ENCODE results near the gene SSTR3.
A peak's percentile ranks its signal among the peaks of the same experiment; 100 is the strongest.
"Not testable (repeated sequence)": the region's sequence is repeated elsewhere in the genome, so short reads cannot be mapped to it uniquely, and the experiment has no call there.

SSTR3 gene

DNA sequence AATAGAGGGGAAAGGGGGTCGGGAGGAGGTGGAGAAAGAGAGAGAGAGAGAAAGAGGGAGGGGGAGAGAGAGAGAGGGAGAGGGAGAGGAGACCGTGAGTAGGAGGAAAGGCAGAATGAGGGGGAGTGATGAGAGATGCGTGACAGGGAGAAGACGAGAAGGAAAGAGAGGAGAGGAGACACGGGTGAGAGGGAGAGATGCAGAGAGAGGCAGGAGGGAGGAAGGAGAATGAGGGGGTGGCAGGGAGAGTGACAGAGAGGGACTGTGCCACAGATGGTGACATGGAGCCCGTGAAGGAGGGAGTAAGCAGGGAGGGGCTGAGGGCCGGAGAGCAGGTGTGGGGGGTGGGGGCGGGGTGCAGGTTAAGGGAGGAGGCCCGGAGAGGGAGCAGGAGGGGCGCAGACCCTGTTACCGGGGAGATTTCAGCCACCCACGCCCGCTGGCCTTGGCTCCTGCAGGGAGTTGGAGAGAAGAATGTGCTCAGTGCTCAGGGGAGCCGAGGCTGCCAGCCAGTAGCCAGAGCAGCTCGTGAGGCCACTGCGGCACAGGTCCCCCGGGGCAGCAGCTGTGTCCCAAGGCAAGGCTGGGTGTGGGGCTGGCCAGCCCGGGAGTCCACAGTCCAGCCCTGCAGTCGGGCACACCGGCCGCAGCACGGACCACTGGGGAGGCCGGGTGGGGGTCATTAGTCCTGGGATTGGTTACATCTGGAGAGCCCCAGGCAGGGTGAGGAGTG, at the start of gene SSTR3:
TSS of gene SSTR3 (minus strand) at position 304 of the 733 bp plus-strand sequence. CDS start 4,674 bp downstream, outside the sequence.
- FAIRE-seq, result no peak
- DNase-seq (ENCODE audit: insufficient read length, low spot score), result no peak

DNA sequence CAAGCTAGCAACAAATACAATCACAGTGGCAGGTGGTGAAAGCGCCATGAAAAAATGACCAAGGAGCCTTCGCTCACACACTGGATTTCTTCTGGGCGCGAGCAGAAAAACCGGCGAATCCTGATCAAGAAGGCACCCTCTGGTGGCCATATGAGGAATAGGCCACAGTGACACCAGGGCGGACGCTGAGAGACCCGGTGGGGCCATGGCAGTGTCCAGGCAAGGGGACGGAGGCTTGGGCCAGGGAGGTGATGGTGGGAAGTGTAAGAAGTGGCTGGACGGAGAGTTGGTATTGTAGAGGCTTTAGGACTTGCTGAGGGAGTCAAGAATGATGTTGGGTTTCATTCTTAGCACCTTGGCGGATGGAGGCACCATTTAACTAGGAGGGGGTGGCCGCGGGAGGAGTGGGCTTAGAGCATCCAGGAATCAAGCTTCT, 48.6 kb upstream of the SSTR3 start:
- FAIRE-seq (no peak), DNase-seq (ENCODE audit: insufficient read length, low spot score) (peak; percentile 56)

DNA sequence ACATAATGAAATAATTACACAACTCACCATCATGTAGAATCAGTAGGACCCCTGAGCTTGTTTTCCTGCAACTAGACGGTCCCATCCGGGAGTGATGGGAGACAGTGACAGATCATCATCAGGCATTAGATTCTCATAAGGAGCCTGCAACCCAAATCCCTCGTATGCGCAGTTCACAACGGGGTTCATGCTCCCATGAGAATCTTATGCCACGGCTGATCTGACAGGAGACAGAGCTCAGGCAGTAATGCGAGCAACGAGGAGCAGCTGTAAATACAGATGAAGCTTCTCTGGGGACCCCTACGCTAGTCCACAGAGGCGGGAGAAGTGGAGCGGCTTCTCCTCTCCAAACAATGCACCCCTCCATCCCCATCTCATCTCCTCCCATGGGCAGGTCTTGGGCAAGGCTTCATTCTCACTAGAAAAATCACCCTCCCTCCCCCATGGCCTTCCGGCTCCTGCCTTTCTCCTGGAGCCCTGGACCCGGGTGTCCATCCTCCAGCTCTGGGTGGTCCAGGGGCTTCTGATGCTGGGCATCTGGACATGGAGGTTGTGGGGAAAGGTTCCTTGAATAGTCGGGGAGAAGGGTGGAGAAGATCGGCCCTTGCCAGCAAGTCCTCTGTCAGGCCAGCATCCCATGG, 48.0 kb upstream of the SSTR3 start:
- no peak for DNase-seq (ENCODE audit: insufficient read length, low spot score)
- FAIRE-seq, result no peak

DNA sequence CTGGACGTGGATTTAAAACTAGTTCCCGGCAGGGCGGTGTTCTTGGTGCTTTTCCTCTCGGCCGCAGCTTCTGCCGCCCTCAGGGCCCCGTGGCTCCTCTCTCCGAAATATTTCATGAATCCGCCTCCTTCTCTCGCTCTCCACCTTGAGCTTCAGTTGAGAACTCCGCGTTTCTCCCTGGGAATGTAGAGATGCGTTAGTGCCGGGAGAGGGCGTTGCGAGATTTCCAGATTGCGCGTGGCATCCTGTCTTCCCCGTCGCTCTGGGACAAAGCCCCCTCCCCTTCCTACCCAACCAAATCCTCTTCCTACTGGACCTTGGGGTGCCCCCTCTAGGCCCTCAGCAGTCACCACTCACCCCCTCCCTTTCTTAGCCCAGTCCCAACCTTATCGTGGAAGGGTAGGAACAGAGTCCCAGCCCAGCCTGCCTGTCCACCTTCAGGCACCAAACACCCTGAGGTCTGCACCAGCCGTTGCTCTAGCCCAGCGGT, 47.3 kb upstream of the SSTR3 start:
- DNase-seq (ENCODE audit: insufficient read length, low spot score) (peak; percentile 28), FAIRE-seq (no peak)

DNA sequence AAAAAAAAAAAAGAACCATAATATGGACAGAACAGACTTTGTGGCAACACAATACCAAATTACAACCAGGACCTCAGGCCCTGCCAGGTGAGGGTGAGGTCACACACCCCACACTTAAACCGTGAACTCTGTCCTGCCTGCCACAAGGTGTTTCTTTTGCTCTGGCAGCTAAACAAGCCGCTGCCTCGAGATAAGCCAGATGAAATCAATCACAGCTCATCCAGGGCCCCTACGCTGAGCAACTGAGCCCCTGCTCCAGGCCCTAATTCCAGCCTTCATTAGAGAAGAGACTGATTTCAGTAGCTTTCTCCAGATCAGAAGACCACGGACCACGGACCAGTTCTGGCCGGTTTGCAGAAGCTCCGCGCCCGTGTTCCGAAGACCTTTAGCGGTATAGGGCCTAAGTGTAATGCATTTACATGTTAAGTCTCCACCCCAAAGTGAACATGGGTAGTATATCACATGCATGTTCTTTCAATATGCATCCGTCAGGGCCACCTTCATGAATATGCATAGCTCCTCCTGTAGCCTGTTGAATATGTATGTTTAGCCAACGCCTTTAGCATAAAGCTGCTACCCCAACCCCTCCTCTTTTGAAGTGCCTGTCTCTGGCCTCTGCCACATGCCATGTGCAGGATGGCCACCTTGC, 46.6 kb upstream of the SSTR3 start:
- DNase-seq (ENCODE audit: insufficient read length, low spot score) (no peak), FAIRE-seq (no peak)

DNA sequence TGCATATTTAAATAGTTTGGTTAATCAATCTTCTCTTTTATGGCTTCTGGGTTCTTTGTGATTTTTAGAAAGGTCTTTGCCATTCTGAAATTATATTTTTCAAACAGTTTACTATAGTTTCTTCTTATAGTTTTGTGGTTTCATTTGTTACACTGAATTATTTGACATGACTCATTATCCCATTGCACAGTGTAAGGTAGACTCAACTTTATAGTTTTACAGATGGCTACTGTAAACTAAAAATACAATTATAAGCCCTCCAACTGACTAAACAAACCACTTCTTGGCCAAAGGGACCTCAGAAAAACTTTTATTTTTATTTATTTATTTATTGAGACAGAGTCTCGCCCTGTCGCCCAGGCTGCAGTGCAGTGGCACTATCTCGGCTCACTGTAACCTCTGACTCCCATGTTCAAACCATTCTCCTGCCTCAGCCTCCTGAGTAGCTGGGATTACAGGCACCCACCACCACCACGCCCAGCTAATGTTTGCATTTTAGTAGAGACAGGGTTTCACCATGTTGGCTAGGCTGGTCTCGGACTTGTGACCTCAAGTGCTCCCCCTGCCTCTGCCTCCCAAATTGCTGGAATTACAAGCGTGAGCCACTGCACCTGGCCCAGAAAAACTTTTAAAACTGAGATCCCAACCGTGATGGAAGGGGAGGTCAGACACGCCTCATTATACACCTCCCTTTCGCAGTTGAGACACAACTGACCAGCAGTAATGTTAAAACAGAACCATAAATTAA, 45.9 kb upstream of the SSTR3 start:
- FAIRE-seq (no peak), DNase-seq (ENCODE audit: insufficient read length, low spot score) (no peak)

DNA sequence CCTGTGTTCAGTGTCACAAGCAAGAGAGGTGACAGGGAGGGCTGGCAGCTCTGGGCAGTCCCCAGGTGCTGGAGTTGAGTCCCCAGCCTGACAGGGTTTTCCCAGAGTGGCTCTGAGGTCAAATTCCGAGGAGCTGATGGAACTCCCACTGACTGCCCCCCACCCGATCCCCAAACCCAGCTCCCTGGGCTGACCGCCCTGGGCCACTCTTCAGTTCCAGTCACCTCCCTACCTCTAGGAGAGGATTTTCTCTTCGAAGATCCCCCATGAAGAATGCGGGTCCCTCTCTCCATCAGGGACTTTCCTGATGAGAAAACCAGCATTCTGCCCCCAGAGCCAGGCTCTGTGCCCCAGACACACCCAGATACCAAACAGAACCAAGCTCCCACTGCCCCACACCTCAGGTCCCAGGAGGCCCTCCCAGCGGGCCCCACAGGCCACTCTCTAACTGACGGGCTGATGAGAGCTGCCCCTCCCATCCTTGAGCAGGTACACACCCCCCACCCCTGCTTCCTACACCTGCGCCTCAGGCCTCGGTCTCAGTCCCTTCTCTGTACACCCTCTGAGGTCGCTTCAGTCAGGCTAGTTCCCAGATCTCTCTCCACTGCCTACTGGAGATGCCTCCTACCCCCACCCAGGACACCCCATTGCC, 43.9 kb upstream of the SSTR3 start:
- FAIRE-seq (no peak), DNase-seq (ENCODE audit: insufficient read length, low spot score) (no peak)

DNA sequence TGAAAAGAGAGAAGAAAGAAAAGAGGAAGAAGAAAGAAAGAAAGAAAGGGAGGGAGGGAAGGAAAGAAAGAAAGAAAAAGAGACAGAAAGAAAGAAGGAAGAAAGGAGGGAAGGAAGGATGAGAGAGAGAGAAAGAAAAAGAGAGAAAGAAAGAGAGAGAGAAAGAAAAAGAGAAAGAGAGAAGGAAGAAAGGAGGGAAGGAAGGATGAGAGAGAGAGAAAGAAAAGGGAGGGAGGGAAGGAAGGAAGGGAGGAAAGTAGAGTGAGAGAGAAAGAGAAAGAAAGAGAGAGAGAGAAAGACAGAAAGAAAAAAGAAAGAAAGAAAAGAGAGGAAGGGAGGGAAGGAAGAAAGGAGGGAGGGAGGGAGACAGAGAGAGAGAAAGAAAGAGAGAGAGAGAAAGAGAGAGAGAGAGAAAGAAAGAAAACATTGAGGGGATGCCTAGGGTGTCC, 43.3 kb upstream of the SSTR3 start:
- FAIRE-seq, result no peak
- no peak for DNase-seq (ENCODE audit: insufficient read length, low spot score)

DNA sequence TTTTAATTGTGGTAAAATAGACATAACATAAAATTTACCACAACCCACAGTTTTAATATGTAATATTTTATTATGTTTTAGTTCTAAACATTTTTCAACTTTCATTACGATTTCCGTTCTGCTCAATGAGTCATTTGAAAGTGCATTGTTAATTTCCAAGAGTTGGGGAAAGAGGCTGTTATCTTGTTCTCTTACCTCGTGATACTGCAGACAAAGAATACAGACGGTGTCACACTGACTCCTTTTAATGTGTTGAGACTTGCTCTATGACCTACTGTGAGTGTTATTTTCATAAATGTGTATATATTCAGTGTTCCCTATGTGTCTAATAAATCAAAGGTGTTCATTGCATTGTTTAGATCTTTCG, 42.6 kb upstream of the SSTR3 start:
- no peak for DNase-seq (ENCODE audit: insufficient read length, low spot score)
- FAIRE-seq, result no peak

DNA sequence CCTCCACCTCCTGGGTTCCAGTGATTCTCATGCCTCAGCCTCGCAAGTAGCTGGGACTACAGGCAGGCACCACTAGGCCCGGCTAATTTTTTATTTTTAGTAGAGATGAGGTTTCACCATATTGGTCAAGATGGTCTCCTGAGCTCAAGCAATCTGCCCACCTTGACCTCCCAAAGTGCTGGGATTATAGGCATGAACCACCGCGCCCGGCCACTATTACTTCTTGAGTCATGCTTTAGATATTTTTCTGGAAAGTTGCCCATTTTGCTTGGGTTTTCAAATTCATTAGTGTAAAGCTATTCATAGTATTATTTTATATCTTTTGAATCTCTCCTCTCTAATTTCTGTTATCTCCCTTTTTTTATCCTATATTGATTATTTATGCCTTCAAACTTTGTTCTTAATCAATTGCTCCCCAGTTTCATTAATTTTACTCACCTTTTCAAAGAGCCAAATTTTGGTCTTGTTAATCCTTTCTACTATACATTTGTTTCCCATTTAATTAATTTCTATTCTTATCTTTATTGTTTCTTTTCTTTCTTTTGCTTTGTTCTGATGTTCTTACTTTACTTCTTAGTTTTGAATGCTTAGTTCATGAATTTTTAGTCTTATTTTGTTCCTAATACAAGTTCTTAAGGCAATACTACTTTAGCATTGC, 42.1 kb upstream of the SSTR3 start:
- no peak for DNase-seq (ENCODE audit: insufficient read length, low spot score)
- FAIRE-seq, result no peak

DNA sequence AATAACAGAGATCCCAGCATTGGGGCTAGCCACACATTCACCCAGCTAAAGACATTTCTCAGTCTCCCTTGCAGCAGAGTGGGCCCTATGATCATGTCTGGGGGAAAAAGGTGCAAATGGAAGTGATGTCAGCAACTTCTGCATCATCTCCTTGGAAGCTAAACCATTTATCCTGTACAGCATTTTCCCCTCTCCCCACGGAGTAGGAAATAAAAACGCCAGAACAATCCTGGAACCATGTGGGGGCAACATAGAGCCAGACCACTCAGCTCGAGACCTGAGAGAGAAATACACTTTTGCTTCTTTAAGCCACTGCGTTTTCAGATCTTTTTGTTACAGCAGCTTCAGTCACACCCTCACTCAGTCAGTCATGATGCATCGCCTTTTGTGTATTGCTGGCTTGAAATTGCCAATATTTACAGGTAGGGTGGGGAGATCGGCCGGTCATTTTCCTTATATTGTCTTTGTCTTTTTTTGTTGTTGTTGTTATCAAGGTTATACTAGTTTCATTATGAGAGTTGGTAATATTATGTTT, 40.9 kb upstream of the SSTR3 start:
- DNase-seq (ENCODE audit: insufficient read length, low spot score) (no peak), FAIRE-seq (no peak)

DNA sequence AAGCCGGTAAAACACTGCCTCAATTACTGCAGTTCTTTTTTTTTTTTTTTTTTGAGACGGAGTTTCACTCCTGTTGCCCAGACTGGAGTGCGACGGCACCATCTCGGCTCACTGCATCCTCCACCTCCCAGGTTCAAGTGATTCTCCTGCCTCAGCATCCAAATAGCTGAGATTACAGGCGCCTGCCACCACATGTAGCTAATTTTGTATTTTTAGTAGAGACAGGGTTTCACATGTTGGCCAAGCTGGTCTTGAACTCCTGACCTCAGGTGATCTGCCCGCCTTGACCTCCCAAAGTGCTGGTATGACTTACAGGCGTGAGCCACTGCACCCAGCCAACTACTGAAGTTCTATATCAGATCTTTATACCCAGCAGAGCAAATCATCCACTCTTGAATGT, 39.6 kb upstream of the SSTR3 start:
- FAIRE-seq; DNase-seq (ENCODE audit: insufficient read length, low spot score): not testable (repeated sequence)

DNA sequence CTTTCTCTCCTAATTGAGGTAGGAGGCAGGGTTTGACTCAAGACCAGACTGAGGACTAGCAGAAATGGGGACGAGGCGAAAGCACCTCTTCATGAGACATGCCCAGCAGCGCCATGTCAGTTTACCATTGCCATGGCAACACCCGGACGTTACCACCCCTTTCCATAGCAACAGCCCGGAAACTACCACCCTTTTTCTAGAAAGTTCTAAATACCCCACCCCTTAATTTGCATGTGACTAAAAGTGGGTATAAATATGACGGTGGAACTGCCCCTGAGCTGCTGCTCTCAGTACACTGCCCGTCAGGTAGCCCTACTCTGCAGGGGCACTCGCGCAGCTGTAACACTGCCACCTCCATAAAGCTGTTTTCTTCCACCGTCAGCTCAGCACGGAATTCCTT, 37.7 kb upstream of the SSTR3 start:
- DNase-seq (ENCODE audit: insufficient read length, low spot score) (no peak), FAIRE-seq (no peak)

DNA sequence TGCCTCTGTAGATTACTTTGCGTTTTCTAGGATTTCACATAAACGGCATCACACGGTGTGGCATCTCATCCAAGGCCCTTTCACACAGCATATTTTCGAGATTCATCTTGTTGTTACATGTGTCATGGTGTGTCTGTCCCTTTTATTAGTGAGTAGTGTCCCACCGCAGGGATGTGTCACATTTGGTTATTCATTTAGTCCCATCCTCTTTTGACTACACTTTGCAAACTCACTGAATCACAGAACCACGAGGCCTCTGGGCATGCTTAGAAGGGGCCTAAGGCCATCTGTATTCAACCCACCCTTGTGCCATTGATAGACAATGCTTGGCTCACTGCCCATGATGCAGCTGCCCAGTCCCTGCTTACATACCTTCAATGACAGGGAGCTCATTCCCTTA, 36.0 kb upstream of the SSTR3 start:
- FAIRE-seq (no peak), DNase-seq (ENCODE audit: insufficient read length, low spot score) (no peak)

DNA sequence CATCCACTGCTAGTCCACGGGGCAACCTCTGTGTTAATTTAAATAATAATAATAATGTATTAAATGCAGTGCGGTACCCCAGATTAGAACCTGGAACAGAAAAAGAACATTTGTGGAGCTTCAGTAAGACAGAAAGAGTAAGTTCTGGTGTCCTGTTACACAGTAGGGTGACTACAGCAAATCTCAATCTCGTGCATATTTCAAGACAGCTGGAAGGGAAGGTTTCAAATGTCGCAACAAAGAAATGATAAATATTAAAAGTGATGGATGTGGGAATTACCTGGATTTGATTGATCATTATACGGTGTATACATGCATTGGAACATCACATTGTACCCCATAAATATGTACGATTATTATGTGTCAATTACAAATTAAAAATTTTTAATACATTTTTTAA, 33.5 kb upstream of the SSTR3 start:
- no peak for DNase-seq (ENCODE audit: insufficient read length, low spot score)
- no peak for FAIRE-seq

DNA sequence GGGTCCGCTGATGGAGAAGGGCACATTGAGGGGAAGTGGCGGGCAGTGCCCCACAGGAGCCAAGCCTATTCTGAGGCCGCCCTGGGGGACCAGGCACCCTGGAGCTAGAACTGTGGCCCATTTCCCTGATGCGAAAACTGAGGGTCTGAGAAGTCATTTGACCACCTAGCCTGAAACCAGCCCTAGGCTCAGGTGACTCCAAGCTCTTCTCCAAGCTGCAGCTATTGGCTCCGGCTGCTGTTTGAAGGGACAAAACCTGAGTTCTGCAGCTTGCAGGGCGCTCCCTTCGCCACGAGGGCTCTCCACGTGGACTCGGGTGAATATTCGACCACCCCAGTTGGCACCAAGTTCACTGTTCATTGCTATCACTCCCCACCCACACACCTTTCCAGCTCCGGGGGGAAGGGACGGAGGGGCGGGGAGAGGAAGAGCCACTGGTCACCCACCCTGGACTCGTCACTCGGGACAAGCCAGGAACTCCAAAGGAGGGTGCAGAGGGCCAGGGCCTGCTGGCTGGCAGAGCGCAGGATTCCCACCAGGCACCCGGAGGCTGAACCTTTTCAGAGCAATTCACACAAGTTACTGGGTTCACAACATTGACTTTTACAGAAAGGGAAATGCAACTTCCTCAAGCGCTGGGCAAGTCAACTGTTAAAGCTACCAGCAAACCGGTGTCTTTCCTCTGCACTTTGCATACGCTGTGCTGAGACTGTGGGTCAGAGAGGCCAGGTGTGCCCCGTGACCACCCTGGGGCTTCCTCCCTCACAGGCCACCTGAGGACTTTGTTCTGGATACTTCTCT, 32.8 kb upstream of the SSTR3 start:
- no peak for FAIRE-seq
- no peak for DNase-seq (ENCODE audit: insufficient read length, low spot score)

DNA sequence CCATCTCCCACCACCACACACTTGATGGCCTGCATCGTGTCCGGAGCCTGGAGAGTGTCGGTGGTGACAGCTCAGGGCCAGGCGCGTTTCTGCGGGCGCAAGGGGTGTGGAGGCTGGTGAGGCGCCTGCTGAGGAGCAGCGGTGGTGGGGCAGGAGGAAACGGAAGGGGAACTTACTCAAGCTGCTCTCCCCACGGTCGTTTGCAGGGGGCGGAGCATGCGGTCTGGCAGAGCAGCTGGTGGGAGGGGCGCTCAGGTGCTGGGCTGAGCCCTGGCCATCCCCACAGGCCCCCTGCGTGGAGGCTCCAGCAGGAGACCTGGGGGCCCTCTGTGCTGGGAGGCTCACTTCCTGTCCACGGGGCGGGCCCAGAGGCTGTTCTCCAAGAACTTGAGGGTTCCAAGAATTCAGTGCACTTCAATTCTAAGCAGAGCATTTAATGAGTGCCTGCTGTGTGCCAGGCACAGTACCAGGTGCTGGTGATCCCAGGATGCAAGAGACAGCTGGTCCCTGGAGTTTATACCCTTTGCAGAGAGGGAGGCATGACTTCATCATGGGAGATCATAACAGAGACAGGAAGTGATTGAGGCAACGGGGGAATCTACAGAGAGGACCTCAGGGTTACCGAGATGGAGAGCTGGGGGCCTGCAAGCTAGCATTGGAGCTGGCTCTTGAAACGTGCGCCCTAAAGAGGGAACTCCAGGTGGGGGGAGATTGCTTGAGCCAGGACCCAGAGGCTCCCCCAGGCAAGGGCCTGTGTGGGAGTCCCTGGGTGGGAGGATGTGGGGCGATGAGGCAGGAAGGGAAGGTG, 32.0 kb upstream of the SSTR3 start, which contains the start of gene RAC2:
TSS of gene RAC2 (minus strand) at position 156 of the 808 bp plus-strand sequence. CDS start at position 35, 121 bp downstream.
- no peak for DNase-seq (ENCODE audit: insufficient read length, low spot score)
- FAIRE-seq, result no peak
